HG03354 (cell line): ENCODE measurements around the gene DPYD.

ENCODE experiments used
- ATAC-seq: cut with Tn5 transposase; IDR thresholded peaks from one replicate; pipeline ENCODE4 v1.9.1; 2021; ENCODE audit warnings: mild to moderate bottlenecking; ENCODE audit not compliant: unreplicated experiment, poor library complexity, severe bottlenecking

Gene DPYD

DNA sequence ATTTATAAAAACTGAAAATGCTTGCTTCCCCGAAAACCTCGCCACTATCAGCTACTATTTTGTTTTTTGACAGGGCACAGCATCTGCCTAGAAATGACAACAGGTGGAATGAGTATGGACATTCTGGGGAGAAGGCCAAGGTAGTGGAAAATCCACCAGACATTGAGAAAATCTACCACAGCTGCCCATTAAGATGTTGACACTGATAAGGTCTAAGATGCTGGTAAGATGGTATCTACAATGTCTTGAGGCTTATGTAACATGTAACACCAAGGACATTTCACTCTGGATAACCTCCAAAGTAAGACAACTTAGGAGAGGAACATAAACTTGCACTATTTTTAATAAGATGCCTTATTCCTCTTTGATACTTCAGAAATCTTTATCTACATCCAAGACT, 825.1 kb downstream of the DPYD start:
- no peak for ATAC-seq

DNA sequence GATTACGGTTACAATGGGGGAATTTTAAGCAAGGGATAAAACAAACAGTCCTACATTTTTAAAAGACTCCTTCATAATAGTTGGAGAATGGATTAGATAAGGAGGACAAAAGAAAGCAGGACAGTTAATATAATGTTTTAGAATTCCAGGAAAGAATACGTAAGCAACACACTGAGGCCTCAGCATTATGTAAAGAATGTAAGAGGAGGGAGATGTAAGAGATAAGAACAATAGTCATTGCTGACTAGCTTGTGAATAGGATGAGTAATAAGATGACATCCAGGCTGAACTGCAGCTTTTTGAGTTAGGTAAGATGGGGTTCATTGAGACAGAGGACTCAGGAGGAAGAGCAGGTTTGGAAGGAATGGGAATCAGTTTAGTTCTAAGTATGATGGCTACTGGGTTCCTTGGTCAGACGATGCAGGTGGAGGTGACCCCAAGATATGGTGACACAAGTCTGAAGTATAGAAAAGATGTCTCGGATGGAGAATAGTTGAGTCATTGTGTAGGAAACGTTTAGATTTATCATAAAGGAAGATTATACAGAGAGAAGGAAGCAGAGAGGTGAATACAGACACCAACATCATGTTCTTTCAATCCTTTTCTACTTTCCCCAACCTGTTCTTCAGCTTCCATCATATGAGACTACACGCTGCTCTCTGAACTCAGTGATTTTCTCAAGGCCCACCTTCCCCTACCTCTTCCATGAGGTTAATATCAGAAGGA, 826.4 kb downstream of the DPYD start:
- no peak for ATAC-seq

DNA sequence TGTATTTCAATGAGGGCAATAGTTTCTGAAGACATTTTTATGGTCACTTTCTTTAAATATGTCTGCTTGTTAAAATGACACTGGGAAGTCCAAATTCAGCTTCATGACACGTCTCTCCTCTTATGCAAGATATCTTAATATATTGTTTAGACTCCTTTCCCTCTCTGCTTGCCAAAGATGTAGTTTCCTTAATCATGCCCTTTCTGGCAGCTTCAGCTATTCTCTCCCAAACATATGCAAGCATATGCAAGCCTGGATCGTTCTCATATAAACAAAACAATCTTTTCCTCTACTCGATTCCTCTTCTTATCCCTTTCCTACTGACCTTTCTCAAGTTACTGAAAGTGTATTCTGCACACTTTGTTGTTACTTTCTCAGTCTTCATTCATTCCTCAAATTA, 827.1 kb downstream of the DPYD start:
- no peak for ATAC-seq

DNA sequence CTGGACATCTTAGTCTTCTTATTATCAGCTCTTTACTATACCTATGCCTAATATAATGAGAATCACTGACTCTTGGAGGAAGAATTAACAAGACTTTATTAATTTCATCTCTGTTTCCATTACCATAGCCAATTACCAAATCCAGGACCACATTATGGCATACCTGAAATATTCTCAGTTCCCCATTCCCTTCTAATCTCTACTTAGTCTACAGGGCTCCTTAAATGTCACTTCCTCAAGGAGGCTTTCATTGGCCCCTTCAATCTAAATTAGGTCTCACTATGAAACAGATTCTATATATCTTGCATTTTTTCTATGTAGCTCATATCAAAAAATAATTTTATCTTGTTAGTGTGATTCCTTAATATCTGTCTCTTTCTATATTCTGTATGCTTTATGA, 828.0 kb downstream of the DPYD start:
- ATAC-seq: no peak

DNA sequence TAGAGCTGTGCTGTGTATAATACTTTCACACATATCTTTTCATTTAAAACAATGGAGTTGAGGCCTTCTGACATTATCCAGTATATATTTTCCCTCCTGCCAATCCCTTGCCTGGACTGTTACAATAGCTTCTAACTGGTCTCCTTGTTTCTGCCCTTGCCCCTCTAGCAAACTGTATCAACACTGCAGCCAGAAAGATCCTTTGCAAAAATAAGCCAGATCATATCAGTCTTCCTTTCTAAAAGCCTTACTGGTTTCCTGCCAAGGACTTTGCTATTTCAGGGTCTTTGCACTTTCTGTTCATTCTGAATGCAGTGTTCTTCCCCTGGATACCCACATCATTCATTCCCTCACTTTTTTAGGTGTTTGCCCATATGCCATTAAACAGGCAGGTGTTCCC, 829.2 kb downstream of the DPYD start:
- ATAC-seq: no peak

DNA sequence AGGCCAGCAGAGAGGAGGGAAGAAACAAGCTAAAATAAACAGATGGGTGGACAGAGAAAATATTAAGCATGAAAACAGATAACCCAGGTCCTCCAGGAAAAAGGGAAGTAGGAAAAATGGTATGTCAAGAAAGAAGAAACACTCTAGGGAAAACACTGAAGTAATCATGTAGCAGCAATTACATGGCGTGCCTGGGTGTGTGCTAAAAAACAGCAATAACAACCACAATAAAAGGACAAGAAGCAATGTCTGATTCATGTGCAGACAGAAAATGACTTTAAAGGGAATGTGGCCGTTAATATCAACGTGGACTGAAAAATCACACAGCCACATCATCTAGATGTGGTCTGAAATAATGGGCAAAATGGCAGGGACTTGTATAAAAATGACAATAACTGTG, 829.6 kb downstream of the DPYD start:
- ATAC-seq: no peak

DNA sequence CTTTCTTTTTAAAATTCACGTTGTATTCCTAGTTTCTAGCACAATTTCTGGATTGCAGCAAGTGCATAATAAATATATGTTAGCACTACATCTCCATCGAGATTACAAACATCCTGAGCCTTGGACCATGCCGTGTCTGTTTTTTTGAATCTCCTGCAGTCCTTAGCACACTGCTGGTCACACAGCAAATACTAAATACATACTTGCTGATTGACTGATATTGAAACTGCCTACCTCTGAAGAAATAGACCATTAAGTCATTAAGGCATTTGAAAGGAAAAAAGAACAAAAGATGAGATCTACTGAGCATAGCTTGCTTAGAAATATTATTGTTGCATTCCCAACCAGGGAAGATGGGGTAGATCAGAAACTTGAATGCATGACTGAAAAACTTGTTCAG, 830.1 kb downstream of the DPYD start:
- ATAC-seq: no peak

DNA sequence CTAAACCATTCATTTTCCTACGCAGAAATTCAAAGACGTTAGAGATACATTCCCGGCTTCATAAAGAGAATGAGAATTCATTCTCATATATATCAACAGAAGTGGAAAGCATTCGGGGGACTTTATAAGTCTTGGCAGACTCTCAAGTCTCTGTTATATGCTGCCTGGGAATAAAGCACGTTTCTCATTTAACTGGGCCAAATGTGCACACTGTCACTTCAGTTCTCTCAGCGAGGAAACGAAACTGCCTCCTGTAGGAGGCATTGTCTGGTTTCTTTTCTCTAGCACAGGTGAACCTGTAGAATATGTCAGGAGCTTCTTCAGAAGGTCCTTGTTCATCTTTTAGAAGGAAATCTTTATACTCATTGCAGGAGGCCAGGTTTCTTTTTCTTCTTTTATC, 831.7 kb downstream of the DPYD start:
- no peak for ATAC-seq

DNA sequence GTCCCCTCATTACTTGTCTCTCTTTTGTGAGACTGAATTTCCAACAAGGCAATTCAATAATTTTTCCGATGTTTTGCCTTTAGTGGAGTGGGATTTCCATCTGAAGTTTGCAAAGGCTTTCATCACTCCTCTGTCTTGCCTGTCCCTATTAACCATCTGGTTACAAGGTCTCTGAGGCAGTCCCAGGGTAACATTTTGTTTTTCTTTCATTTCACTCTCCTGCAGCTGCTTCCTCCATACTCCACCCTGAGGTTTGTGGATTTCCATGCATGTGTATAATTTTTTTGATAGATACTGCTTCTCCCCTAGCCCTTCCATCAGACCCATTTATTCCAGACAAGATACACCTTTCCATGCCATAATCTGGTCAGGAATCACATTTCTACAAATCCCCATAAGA, 832.4 kb downstream of the DPYD start:
- no peak for ATAC-seq

DNA sequence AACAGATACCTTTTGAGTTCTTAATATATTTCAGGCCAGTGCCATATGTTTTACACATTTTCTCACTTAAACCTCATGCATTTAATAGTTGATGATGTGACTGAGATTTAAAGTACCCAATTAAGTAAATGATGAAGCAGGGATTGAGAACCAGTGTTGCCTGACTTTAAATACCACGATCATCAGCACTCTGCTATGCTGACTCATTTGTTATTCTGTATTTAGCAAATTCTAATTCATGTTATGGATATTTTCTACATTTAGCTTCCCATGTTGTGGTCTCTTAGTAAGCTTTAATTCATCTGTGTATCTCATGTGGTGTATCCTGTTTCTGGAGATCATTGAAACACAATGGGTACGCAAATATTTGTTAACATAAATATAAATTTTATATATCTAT, 836.3 kb downstream of the DPYD start:
- ATAC-seq: no peak

DNA sequence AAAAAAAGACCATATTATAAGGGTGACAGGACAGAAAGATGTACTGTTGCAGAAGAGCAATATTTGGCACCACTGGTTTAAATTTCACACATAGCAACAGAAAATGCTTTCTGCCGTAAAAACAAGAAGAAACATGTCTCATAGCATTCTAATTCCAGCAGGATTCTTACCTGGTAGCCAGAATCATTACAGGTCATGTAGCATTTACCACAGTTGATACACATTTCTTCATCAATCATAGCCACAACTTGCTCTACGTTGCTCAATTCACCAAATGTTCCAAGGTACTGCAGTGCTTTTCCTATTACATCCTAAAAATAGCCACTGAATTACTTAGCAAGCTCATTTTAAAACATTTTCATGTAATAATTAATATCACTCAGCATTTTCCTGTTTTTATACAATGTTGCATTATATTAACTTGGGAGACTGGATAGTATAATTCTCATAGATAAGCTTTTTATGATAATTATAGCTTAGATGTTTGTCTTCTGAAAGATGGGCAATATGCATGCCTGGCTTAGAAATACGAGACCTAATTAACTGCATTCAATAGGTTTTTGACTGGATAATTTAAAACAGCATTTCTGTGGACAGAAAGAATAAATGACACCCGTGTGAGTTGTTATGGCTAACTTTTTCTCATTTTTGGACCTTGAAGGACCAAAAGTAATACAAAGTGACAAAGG, 838.5 kb downstream of the DPYD start:
- no peak for ATAC-seq

DNA sequence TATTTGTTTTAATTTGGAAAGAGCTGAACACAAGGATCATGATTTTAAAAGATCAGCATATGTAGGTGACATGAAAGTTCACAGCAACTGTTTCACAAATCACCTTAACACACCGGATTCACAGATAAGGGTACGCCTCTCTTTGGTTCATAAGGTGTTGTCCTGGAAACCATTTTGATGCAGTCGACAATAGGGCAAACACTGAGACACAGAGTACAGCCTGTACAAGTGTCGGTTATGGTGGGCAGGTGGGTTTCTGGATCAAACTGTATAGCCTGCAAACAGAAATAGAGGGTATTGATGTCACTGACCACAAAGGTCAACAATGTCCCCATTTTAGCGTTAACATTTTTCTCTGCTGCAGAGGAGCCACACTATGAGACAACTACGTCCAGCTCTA, 842.0 kb downstream of the DPYD start:
- ATAC-seq: no peak

DNA sequence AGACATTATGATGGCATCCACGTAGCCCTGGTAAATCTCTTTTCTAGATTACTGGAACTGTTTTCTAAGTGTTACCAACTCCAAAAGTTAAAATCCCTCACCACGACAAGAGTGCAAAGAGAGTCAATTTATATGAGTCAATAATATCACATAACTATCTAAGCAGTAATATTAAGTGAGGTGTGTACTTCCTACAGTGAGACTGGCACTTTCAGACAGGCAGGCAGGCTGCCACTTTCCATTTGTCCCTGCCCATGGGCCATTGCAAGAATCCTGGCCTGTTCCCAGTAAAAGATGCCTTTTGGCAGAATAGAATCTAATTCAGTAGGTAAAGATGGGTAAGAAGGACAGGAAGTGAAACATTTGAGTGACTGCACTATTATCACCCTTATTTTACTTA, 843.6 kb downstream of the DPYD start:
- no peak for ATAC-seq

DNA sequence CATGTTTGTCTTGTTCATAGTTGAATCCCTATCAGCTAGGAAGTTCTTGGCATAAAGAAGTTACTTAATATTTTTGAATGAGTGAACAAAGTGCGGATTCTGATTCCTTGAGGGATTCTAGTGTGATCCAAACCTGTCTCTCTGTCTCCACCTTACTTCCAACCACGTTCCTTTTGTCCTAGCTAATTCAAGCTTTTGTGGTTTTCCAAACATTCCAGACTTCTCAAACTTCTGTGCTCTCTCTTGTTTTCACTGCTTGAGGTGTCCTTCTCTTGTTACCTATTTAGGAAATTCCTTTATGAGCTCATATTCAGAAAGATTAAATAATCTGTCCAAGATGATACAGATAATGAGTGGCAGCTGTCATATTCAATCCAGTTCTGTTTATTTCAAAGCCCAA, 846.1 kb downstream of the DPYD start:
- no peak for ATAC-seq

DNA sequence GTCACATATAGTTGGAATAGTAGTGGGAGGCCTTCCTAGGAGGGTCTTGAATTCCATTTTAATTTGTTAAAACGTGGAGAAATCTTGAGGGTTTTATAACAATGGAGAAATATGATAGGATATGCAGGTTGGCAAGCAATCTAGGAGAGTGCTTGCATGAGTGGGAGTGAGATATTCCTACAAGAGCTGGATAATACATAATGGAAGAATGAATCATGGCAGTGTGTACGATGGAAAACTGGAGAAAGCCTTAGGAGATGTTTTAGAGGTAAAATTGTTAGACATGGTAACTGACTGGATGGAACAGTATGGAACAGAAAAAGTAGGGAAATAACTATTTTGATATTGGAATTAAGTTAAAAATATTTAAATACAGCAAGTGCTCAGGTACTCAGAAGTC, 846.9 kb downstream of the DPYD start:
- ATAC-seq: no peak

DNA sequence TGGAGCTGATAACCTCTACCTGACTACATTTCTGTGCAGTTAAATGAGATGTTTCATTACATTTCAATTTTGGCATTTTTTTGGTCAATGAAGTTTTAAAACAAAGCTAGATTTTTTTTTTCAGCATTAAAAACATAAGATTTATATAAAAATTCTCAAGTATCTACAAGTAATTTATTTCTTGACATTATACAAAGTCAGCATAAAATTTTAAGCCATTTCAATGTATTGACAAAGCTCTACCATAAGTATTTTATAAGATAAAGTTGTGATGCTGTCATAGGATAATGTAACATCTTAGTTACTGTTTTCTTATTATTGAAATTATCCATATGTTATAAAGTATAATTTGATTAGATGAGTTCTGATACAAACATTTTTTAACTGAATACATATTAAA, 847.7 kb downstream of the DPYD start:
- ATAC-seq: no peak

DNA sequence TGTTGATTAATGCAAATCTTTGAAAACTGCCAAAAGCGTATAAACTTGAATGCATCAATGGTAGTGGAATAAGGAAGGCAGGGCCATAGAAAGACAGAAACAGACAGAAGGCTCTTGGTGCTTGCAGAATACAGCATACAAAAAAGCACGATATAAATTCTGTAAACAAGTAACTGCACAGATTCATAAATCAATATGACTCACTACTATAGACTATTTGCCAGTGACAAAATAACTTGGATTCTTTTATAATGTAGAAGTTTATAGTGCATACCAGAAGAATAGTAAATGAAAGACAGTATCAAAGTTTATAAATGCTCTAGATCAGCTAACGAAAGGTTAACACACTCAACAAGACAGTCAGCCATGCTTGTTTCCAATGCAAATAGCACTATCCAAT, 849.7 kb downstream of the DPYD start:
- no peak for ATAC-seq

DNA sequence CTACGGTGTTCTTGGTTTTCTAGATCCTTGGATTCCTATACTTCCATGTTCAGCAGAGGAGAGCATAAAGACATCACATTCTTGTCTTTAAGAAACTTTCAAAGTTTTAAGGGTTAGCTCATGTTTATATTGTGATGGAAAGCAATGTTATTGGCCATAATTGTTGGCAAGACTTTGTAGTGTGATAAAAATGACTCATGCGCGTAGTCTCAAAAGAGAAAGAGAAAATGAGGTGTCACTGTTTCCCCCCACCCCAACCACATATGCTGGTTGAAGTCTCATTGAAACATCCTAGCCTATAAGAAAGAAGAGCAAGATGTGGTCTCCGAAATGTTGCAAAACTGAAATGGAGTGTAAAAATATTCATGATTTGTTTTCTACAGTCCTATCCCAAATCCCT, 850.5 kb downstream of the DPYD start:
- ATAC-seq: no peak

DNA sequence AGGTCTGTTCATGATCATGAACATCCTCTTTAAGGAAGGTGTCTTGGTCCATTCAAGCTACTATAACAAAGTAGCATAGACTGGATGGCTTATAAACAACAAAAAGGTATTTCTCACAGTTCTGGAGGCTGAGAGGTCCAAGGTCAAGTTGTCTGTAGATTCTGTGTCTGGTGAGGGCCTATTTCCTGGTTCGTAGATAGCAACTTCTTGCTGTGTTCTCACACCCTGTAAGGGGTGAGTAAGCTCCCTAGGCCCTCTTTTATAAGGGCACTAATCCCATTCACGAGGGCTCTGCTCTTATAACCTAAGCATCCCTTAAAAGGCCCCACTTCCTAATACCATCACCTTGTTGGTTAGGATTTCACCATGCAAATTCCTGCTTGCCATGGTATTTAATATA, 851.5 kb downstream of the DPYD start:
- ATAC-seq: no peak

DNA sequence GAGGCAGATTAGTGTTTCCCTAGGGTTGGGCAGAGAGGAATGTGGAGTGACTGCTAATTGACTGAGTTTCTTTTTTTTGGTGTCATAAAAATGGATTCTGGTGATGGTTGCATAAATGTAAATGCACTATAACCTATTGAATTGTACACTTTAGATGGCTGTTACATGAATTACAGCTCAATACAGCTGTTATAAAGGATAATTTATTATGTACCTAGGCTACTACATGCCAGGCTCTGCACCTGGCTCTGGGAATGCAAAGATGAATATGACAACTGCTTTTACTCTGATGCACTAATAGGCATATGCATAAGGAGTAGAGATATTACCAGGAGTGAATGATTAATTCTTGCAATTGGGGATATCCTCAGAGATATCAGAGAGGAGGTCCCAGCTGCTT, 854.0 kb downstream of the DPYD start:
- ATAC-seq: no peak

DNA sequence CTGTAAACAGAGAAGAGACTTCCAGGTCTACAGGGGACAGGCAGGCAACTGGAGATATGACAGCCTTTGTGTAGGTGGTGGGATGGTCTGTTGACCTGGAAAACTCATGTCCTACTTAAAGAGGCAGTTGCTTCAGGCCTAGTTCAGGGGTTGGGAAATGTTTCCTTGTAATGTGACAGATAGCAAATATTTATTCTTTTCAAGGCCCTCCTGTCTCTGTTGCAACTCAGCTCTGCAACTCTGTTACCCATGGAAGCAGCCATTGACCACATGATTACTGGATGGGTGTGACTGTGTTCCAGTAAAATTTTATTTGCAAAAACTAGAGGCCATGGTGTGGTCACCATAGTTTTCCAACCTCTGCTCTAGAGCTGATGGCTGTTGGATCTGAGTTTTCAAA, 857.3 kb downstream of the DPYD start:
- ATAC-seq: no peak

DNA sequence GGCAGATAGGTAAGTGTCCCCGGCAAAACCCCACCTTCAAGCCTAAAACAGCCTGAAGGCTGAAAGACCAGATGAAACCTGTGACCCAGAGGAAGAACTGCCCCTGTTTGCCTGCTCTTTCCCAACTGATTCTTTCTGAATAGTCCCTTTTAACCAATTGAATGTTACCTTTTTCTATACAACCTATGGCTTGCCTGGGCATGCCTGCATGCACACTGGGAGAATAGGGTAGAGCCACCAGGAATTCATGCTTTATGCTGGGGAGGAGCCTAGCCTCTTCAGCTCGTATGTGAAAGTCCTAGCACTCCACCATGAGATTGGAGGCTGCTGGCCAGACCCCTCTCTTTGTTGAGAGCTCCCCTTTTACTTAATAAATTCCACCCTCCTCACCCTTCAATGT, 859.2 kb downstream of the DPYD start:
- ATAC-seq: no peak
